Right lobe of liver (tissue), 4 donors: Measurements from ENCODE around the gene FSTL4.

Source experiments
- POLR2A ChIP-seq: fragments of 450-650 bp; IDR thresholded peaks from one replicate; pipeline ENCODE4 v1.6.1; 2017; ENCODE audit warnings: antibody characterized with exemption, mild to moderate bottlenecking
- TF ChIP-seq, protein P1 (sequence below), 4 donors: fragments of 200-600 bp in 3 of 4; fragments of 450-650 bp in 1 of 4; IDR thresholded peaks; one replicate each; pipeline versions ENCODE4 v1.5.1 to v1.8.0; 2016 to 2022; ENCODE audit warnings: antibody characterized with exemption in 4 of 4, mild to moderate bottlenecking in 2 of 4
- donor health status: DM: no; HTN: no; CAD: no.
- donor health status: DM: no; HTN: no; CAD: no.
- donor health status: DM: no; HTN: yes; CAD: no.

DNA sequence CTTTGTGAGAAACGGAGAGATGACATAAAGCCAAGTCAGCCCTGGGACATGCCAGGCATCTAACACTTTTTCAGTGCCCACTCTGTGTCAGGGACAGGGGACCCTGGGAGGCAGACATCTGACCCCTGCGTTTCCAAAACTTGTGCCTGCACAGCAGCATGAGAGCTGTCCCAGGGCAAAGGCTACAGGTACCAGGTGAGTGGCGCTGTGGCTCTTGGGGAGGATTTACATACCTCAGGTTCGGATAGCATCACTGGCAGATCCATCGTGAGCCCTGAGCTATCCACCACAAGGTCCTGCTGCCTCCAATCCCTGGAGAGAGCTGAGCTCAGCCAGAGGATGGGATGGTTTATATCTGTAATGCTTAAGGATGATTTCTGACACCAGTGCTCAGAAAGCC, 52.4 kb downstream of the FSTL4 start:
- TF ChIP-seq, protein P1, sequence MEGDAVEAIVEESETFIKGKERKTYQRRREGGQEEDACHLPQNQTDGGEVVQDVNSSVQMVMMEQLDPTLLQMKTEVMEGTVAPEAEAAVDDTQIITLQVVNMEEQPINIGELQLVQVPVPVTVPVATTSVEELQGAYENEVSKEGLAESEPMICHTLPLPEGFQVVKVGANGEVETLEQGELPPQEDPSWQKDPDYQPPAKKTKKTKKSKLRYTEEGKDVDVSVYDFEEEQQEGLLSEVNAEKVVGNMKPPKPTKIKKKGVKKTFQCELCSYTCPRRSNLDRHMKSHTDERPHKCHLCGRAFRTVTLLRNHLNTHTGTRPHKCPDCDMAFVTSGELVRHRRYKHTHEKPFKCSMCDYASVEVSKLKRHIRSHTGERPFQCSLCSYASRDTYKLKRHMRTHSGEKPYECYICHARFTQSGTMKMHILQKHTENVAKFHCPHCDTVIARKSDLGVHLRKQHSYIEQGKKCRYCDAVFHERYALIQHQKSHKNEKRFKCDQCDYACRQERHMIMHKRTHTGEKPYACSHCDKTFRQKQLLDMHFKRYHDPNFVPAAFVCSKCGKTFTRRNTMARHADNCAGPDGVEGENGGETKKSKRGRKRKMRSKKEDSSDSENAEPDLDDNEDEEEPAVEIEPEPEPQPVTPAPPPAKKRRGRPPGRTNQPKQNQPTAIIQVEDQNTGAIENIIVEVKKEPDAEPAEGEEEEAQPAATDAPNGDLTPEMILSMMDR (IDR thresholded peaks at IDR 0.05): no peak
- TF ChIP-seq POLR2A: no peak
